Measurements from ENCODE around the gene DGKI. TPM values are rescaled to one million over a fixed set of nuclear protein-coding genes. Genes with fewer than 3 reads are reported as not detected.

DGKI gene
- total and polyA plus RNA-seq, 4 donors = 0.03 to 1.5 (median 0.33) TPM

DNA sequence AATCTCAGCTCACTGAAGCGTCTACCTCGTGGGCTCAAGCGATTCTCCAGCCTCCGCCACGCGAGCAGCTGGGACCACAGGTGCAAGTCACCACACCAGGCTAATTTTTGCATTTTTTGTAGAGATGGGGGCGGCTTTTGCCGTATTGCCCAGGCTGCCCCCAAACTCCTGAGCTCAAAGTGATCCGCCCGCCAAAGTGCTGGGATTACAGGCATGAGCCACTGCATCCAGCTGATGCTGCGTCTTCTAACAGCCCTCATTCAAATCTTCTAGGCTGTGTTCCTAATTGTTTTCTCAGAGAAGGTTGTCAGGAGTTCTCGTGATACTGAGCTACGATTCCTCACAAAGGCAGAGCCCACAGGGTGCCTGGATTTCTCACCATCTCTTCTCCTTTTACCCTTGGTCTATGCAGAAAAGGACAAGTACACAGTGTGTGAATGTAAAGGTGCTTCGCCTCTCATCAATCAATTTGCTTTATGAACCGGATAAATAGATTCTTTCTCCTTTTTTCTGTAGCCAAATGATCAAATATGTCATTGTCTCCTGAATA is 255.9 kb downstream of the DGKI start:
- Histone ChIP-seq H3K27me3 (ENCODE audit: control insufficient read depth in 3 of 3, insufficient read depth in 3 of 3, low read length in 2 of 3) (no peaks in the 10 kb centered on the region), H3K4me1 (ENCODE audit: control insufficient read depth in 5 of 5, insufficient read depth in 5 of 5, low read length in 5 of 5) (peaks cover 0 to 4% (median 0%) of the 10 kb centered on the region in 5 donors), H3K36me3 (ENCODE audit: control insufficient read depth in 4 of 4, insufficient read depth in 4 of 4, low read length in 4 of 4) (no peaks in the 10 kb centered on the region), H3K4me3 (no peak overlapping the region), H3K27ac (ENCODE audit: low read depth in 1 of 2, low read length in 1 of 2) (no peak overlapping the region), H3K9ac (ENCODE audit: insufficient read depth in 1 of 2, low read length in 2 of 2) (no peak overlapping the region), H3K9me3 (ENCODE audit: control insufficient read depth in 4 of 4, insufficient read depth in 3 of 4, low read length in 3 of 4) (no peaks in the 10 kb centered on the region)
- WGBS, 2 donors = 94 to 95% methylated on average over 15 of the region's 15 CpGs
- no peak for ATAC-seq (ENCODE audit: insufficient read depth, low FRiP score)
- DNase-seq = no peak
- TF ChIP-seq, protein P1, sequence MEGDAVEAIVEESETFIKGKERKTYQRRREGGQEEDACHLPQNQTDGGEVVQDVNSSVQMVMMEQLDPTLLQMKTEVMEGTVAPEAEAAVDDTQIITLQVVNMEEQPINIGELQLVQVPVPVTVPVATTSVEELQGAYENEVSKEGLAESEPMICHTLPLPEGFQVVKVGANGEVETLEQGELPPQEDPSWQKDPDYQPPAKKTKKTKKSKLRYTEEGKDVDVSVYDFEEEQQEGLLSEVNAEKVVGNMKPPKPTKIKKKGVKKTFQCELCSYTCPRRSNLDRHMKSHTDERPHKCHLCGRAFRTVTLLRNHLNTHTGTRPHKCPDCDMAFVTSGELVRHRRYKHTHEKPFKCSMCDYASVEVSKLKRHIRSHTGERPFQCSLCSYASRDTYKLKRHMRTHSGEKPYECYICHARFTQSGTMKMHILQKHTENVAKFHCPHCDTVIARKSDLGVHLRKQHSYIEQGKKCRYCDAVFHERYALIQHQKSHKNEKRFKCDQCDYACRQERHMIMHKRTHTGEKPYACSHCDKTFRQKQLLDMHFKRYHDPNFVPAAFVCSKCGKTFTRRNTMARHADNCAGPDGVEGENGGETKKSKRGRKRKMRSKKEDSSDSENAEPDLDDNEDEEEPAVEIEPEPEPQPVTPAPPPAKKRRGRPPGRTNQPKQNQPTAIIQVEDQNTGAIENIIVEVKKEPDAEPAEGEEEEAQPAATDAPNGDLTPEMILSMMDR (IDR thresholded peaks at IDR 0.05; ENCODE audit: control extremely low read depth, extremely low read depth) = no peak

DNA sequence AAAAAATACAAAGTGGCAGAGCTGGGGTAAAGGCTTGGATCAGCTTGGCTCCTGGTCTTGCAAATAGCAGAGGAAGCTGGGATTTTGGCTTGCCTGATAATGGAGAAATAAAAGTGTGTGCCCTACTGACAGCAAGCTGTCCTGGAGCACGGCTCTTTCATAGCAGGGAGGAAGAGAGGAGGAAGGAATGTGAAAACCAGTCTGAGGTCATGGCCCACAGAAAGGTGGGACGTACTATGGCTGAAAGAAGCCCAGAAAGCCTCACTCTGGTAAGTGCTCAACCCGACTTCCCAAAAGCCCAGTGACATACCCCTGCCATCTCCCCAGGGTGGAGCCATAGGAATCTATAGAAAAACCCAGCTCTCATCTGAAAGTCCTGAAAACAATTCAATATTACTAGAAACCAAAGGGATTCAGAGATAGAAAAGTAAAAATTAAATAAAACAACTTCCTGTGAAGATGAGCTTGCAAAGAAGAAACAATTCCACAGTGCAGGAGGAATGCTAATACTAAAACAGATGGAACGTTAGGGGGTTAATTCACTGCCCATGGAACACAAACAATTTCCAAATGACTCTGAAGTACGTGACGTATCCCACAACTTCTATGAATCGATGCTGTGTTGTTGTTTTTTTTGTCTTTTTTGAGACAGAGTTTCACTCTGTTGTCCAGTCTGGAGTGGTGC is 256.6 kb downstream of the DGKI start:
- DNase-seq (no peak), ATAC-seq (ENCODE audit: insufficient read depth, low FRiP score) (no peak)
- Histone ChIP-seq H3K36me3 (ENCODE audit: control insufficient read depth in 4 of 4, insufficient read depth in 4 of 4, low read length in 4 of 4) (no peaks in the 10 kb centered on the region), H3K4me3 (no peak overlapping the region), H3K27me3 (ENCODE audit: control insufficient read depth in 3 of 3, insufficient read depth in 3 of 3, low read length in 2 of 3) (no peaks in the 10 kb centered on the region), H3K9me3 (ENCODE audit: control insufficient read depth in 4 of 4, insufficient read depth in 3 of 4, low read length in 3 of 4) (no peaks in the 10 kb centered on the region), H3K9ac (ENCODE audit: insufficient read depth in 1 of 2, low read length in 2 of 2) (no peak overlapping the region), H3K27ac (ENCODE audit: low read depth in 1 of 2, low read length in 1 of 2) (no peak overlapping the region), H3K4me1 (ENCODE audit: control insufficient read depth in 5 of 5, insufficient read depth in 5 of 5, low read length in 5 of 5) (peaks cover 0 to 4% (median 0%) of the 10 kb centered on the region in 5 donors)
- 75 to 79% methylated on average over 7 of the region's 7 CpGs for WGBS, 2 donors
- TF ChIP-seq, protein P1 (IDR thresholded peaks at IDR 0.05; ENCODE audit: control extremely low read depth, extremely low read depth) = no peak

DNA sequence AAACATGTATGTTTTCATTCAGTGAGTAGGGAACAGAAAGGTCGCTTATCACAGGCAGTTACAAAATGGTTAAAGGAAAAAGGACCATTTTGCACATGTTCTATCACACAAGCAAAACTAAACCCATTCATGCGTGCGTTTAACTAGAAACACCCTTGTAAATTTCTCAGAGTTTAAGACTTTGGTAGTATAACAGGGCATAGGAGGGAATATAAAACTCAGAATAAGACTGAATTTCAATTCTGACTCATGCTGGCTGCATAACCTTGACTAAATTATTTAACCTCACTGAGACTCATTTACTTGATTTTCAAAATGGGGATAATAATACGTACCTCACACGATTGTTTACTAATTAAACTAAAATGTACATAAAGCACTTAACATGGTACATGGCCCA is 259.4 kb downstream of the DGKI start:
- DNase-seq (no peak), ATAC-seq (ENCODE audit: insufficient read depth, low FRiP score) (no peak)
- TF ChIP-seq, protein P1 (IDR thresholded peaks at IDR 0.05; ENCODE audit: control extremely low read depth, extremely low read depth) = no peak
- WGBS, 2 donors = 90 to 92% methylated on average over 5 of the region's 5 CpGs
- H3K4me3 ChIP-seq = no peak overlapping the region
- no peaks in the 10 kb centered on the region for H3K27me3 ChIP-seq (ENCODE audit: control insufficient read depth in 3 of 3, insufficient read depth in 3 of 3, low read length in 2 of 3)
- no peak overlapping the region for H3K27ac ChIP-seq (ENCODE audit: low read depth in 1 of 2, low read length in 1 of 2)
- no peaks in the 10 kb centered on the region for H3K36me3 ChIP-seq (ENCODE audit: control insufficient read depth in 4 of 4, insufficient read depth in 4 of 4, low read length in 4 of 4)
- peaks cover 0 to 4% (median 0%) of the 10 kb centered on the region in 5 donors for H3K4me1 ChIP-seq (ENCODE audit: control insufficient read depth in 5 of 5, insufficient read depth in 5 of 5, low read length in 5 of 5)
- no peak overlapping the region for H3K9ac ChIP-seq (ENCODE audit: insufficient read depth in 1 of 2, low read length in 2 of 2)
- H3K9me3 ChIP-seq (ENCODE audit: control insufficient read depth in 4 of 4, insufficient read depth in 3 of 4, low read length in 3 of 4) = no peaks in the 10 kb centered on the region

Measured in lung (tissue), 12 donors.